H1 (cell line): ENCODE measurements around the gene SELENOO.

Experiments used
- EP300 ChIP-seq, 2 experiments: IDR thresholded peaks; 1 replicate in 1 of 2; 2 replicates in 1 of 2; pipeline ENCODE4 v1.6.1; 2011 to 2012; ENCODE audit warnings: low read depth in 2 of 2, low read length in 2 of 2, mild to moderate bottlenecking in 2 of 2, borderline replicate concordance in 1 of 2, inconsistent platforms in 1 of 2, moderate library complexity in 1 of 2
- EZH2 ChIP-seq: fragments of 200-600 bp; sonication (generic); IDR thresholded peaks from 2 replicates; pipeline ENCODE4 v1.7.1; 2012; ENCODE audit warnings: low read depth, mild to moderate bottlenecking, moderate library complexity, low read length, inconsistent platforms; ENCODE audit not compliant: severe bottlenecking
- JUND ChIP-seq: IDR thresholded peaks from 2 replicates; pipeline ENCODE4 v1.6.1; 2011; ENCODE audit warnings: mild to moderate bottlenecking, improper control_type of control experiment, low read length
- MAX ChIP-seq: IDR thresholded peaks from 2 replicates; pipeline ENCODE4 v1.6.1; 2012; ENCODE audit warnings: inconsistent platforms
- POLR2A ChIP-seq, 2 experiments: IDR thresholded peaks; 1 replicate in 1 of 2; 2 replicates in 1 of 2; pipeline ENCODE4 v1.6.1; 2011; ENCODE audit warnings: low read depth in 2 of 2, low read length in 2 of 2, mild to moderate bottlenecking in 2 of 2; ENCODE audit errors: control extremely low read depth in 1 of 2
- POLR2AphosphoS5 ChIP-seq: IDR thresholded peaks from 2 replicates; pipeline ENCODE4 v1.6.1; 2011; ENCODE audit warnings: low read depth, low read length
- SP1 ChIP-seq: IDR thresholded peaks from 2 replicates; pipeline ENCODE4 v1.6.1; 2011; ENCODE audit warnings: low read depth, low read length
- SP2 ChIP-seq: IDR thresholded peaks from 2 replicates; pipeline ENCODE4 v1.6.1; 2012; ENCODE audit warnings: mild to moderate bottlenecking, low read length, inconsistent platforms
- SUZ12 ChIP-seq: fragments of 200-600 bp; sonication (generic); IDR thresholded peaks from 2 replicates; pipeline ENCODE4 v1.6.1; 2012; ENCODE audit warnings: mild to moderate bottlenecking, inconsistent platforms, low read length, moderate library complexity, mixed read lengths
- TEAD4 ChIP-seq: IDR thresholded peaks from 2 replicates; pipeline ENCODE4 v1.6.1; 2012; ENCODE audit warnings: low read depth, low read length, inconsistent platforms, mixed read lengths
- YY1 ChIP-seq: IDR thresholded peaks from 2 replicates; pipeline ENCODE4 v1.6.1; 2011; ENCODE audit warnings: low read depth, mild to moderate bottlenecking, low read length
- TF ChIP-seq, protein P1 (sequence below), 3 experiments: IDR thresholded peaks; 1 replicate in 2 of 3; 2 replicates in 1 of 3; pipeline versions ENCODE4 v1.5.1 to v1.6.1; 2011; ENCODE audit warnings: low read length in 3 of 3, mild to moderate bottlenecking in 3 of 3, inconsistent platforms in 2 of 3, low read depth in 1 of 3, moderate library complexity in 1 of 3; ENCODE audit not compliant: insufficient read depth in 1 of 3; ENCODE audit errors: control extremely low read depth in 1 of 3
- TF ChIP-seq, protein P2 (sequence below): IDR thresholded peaks from 2 replicates; pipeline ENCODE4 v1.6.1; 2011; ENCODE audit warnings: low read depth, mild to moderate bottlenecking, low read length; ENCODE audit not compliant: insufficient read depth

- TF ChIP-seq, protein P1, sequence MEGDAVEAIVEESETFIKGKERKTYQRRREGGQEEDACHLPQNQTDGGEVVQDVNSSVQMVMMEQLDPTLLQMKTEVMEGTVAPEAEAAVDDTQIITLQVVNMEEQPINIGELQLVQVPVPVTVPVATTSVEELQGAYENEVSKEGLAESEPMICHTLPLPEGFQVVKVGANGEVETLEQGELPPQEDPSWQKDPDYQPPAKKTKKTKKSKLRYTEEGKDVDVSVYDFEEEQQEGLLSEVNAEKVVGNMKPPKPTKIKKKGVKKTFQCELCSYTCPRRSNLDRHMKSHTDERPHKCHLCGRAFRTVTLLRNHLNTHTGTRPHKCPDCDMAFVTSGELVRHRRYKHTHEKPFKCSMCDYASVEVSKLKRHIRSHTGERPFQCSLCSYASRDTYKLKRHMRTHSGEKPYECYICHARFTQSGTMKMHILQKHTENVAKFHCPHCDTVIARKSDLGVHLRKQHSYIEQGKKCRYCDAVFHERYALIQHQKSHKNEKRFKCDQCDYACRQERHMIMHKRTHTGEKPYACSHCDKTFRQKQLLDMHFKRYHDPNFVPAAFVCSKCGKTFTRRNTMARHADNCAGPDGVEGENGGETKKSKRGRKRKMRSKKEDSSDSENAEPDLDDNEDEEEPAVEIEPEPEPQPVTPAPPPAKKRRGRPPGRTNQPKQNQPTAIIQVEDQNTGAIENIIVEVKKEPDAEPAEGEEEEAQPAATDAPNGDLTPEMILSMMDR (IDR thresholded peaks at IDR 0.05; ENCODE audit: control extremely low read depth in 1 of 3, insufficient read depth in 1 of 3, low read depth in 1 of 3, low read length in 3 of 3) = no peak
- TF ChIP-seq MAX = no peak
- TF ChIP-seq SP2 = no peak
- TF ChIP-seq, protein P2, sequence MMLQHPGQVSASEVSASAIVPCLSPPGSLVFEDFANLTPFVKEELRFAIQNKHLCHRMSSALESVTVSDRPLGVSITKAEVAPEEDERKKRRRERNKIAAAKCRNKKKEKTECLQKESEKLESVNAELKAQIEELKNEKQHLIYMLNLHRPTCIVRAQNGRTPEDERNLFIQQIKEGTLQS = no peak
- no peak for TF ChIP-seq SP1
- TF ChIP-seq POLR2A (IDR thresholded peaks at IDR 0.05; ENCODE audit: control extremely low read depth in 1 of 2, low read depth in 2 of 2, low read length in 2 of 2) = no peak
- TF ChIP-seq YY1 = no peak
- TF ChIP-seq EZH2 = no peak
- TF ChIP-seq TEAD4 = no peak
- TF ChIP-seq EP300 (IDR thresholded peaks at IDR 0.05; ENCODE audit: borderline replicate concordance in 1 of 2, low read depth in 2 of 2, low read length in 2 of 2) = no peak
- TF ChIP-seq POLR2AphosphoS5 = no peak
- no peak for TF ChIP-seq JUND
- TF ChIP-seq SUZ12 = no peak
Measured at GRCh38 chr22:50197000-50197800, 3.6 kb upstream of the SELENOO start.
